HG03457 (cell line): ENCODE results near the gene C2orf92.

ENCODE experiments used
- ATAC-seq: cut with Tn5 transposase; IDR thresholded peaks from one replicate; pipeline ENCODE4 v1.9.1; 2021; ENCODE audit warnings: moderate number of reproducible peaks; ENCODE audit not compliant: unreplicated experiment

C2orf92 gene

DNA sequence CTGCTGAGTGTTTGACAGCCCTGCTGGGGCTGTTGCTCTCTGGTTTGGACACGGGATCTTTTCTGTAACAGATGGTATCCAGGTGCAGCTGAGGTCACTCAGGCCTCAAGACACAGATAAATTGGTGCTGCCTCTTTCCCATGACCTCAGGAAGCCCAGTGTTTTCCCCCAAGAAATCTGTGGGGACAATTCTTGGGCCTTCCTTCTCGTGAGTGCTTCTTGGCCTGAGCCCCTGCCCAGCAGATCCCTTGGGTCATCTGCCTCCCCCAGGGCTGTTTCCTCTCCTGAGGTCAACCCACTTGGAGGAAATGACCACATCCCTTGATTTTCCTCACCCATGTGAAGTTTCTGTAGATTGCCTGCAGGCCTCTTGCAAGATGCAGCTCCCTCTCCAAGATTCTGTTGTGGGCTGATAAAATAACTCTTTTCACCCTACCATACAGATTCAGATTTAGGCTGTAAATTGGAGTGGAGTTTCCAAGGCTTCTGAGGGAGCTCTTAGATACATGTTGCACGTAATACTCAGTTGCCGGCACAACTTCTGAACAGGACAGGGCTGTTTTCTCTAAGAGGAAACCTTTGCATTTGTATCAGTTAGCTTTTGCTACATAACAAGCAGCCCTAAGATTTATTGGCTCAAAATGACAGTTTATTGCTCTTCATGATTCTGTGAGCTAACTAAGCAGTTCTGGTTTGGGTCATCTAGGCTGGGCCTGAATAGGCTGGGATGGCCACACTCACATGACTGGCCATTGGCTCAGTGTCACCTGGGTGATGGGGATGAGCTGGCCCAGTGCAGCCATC lies 57.0 kb downstream of the C2orf92 start:
- no peak for ATAC-seq

DNA sequence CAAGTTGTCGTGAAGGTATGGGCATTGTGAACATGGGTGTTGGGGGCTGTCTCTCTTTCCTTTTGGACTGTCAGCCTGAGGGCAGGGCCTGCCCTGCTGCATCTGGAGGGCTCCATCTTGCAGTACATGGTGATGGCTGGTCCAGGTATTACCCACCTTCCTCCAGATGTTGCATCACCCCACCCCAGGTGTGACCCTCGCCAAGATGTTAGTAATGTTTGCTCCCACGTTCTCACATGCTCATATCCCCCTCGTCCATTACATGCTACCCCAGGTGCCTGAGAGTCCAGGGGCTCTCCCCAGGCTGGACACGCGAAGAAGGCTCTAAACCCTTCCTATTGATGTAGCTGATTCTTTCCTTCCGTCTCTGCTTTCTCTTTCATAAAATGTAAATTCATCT lies 57.8 kb downstream of the C2orf92 start:
- no peak for ATAC-seq

DNA sequence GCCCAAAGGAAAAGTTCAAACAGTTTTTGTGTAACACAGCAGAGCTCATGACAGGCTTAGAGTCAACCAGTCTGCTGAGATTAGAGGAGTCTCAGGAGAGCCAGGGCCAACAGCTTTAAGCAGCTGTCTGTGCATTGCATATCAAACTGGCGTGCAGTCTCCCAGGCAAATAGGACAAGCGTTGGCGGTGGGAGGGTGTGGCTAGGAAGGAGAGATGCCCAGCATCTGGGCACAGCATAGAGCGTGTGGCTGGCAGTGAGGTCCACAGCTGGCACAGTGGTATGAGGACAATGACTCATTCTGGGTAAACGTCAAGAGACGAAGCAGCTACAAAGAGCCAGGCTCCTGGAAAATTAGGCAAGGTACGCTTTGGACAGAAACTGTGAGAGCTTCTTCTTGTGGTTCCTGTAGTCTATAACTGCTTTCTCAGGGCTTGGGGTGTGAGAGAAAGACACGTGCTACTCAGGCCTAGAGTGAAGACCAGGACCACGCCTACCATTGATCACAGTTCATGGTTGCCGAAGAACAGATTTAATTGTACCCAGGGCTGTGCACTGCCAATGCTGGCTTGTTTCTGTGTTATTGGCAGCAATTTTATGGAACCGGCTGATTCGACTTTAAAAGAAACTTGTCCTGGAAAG lies 58.7 kb downstream of the C2orf92 start:
- ATAC-seq, result no peak

DNA sequence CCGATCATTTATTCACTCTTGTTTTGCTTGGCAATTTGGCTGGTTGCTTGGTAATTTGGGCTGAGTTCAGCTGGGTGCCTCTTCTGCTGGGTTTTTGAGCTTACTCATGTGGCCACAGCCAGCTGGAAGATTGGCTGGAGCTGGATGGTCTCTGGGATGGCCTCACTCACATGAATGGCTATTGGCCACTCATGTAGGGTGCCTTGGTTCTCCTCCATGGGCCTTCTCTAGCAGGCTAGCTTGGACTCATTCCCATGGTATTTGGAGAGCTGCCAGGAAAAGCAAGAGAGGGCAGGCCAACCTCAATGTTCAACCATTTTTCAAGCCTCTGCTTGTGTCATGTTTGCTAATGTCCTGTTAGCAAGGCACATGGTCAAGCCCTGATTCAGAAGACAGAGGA lies 60.7 kb downstream of the C2orf92 start:
- no peak for ATAC-seq

DNA sequence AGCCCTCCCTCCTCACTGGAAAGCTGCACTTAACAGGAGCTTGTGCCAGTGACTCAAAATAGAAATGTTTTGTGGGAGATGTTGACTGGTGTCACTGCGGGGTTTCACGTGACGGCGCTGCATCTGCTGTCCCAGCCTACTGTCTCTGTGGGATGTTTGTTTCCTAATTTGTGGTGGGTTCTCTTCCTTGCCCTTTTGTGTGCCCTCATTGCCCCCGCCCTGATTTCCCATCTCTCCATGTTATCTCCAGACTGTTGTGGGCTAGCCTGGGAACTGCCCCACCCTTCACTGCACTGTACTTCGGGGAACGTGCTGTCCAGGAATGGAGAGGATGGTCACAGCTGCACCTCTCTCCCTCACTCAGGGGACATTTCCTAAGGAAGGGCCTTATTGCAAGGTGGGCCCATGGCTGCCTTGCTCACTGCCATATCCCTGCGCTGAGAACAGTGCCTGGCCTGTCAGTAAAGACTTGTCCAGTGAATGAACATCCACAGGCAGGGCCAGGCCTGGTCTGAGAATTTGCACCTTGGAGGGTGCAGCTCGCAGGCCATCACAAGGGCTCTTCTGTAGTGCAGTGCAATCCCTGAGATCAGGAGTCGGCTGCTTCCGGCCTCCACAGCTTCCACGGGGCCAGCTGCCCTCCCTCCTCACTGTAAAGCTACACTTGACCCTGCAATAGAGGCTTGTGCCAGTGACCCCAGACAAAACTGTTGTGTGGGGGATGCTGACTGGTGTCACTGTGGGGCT lies 61.9 kb downstream of the C2orf92 start:
- no peak for ATAC-seq

DNA sequence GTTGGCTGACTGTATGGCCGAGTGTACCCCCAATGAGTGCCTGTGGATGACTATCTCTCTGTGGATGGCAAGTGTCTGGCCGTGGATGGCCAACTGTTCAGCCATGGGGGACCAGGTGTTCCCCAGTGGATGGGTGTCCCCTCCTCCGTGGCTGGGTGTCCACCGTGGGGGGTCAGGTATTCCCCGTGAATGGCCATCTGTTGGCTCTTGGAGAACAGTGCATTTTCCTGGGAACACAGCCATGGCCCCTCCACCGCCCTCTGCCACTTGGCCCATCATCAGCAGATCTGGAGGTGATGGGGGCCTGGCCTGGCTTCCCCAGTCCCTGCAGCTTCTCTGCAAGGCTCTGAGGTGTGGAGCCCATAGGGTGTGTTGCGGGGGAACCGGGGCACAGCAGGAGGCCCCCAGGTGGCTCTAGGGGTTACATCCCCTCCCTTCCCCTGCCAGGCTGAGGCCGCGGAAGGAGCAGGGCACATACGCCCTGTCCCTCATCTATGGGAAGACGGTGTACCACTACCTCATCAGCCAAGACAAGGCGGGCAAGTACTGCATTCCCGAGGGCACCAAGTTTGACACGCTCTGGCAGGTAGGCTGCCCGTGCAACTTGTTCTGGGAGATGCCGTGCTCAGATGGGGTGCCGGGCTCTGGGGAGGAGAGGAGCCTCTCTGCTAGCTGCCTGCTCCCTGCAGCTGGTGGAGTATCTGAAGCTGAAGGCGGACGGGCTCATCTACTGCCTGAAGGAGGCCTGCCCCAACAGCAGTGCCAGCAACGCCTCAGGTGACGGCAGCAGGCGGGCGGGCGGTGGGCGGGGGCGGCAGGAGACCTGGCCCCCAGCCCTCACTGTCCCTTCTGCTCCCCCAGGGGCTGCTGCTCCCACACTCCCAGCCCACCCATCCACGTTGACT lies 63.2 kb downstream of the C2orf92 start:
- no peak for ATAC-seq

DNA sequence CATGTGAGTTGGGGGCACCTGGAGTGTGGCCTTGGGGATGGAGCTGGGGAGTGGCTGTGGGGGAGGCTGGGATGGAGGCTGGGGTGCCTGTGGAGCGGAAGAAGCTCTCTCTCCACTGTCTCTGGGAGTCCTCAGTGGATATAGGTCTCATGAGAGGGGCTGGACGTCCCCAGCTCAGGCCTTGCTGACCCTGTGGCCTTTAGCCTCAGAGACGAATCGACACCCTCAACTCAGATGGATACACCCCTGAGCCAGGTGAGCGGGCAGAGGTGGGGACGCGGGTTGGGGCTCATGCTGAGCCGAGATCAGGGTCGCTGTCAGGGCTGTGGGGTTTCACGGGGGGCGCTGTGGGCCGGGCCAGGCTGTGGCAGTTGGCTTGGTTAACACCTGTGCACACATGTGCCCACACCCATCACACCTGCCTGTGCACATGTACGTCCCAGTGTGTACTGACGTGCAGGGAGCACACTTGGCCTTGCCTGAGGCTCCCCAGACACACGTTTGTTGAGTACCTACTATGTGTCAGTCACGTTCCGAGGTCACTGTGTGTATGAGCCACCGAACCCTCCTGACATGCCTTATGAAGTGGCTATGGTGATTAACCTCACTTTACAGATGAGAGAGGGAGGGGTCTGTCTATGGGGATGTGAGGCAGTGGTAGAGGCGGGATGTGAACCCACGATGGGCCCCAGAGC lies 64.0 kb downstream of the C2orf92 start:
- no peak for ATAC-seq

DNA sequence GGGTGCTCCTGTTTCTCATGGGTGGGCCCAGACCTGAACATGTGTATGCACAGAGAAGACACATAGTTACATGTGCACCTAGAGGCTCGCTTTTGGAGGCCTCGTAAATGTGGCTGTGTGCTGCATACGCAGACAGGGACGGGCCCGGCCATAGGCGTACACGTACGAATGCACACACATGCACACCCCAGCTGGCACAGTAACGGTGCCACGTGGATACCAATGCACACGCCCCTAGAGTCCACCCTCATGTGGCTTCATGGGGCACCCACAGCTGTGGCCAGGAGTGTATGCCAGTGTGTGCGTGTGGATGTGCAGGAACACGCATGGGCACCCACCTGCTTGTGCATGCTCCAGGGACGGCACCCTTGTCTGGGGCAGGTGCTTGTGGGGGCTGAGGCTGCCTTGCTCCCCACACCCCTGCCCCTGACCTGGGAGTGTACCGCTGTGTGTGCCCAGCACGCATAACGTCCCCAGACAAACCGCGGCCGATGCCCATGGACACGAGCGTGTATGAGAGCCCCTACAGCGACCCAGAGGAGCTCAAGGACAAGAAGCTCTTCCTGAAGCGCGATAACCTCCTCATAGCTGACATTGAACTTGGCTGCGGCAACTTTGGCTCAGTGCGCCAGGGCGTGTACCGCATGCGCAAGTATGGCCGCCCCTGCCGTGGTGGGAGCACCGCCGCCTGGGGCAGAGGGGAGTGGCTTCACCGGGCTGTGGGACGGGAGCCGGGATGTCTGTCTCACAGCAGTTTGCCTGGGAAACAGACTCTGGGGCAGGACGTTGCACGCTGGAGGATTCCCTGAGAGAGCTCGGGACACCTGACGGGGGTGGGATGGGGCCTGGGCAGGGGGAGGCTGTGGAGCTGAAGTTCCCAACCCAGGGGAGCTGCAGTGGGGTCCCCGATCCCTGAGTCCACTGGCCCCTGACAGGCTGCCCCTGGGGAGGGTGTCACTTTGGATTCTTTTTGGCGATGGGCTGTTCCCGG lies 64.8 kb downstream of the C2orf92 start:
- no peak for ATAC-seq

DNA sequence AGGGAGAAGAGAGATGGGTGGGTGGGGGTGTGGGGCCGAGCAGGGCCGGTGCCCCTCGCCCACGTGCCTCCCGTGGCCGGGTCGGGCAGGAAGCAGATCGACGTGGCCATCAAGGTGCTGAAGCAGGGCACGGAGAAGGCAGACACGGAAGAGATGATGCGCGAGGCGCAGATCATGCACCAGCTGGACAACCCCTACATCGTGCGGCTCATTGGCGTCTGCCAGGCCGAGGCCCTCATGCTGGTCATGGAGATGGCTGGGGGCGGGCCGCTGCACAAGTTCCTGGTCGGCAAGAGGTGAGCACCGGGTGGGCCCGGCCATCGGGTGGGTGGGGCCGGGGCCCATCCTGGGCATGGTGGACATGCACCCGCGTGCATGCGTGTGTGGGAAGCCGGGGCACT lies 65.6 kb downstream of the C2orf92 start:
- no peak for ATAC-seq

DNA sequence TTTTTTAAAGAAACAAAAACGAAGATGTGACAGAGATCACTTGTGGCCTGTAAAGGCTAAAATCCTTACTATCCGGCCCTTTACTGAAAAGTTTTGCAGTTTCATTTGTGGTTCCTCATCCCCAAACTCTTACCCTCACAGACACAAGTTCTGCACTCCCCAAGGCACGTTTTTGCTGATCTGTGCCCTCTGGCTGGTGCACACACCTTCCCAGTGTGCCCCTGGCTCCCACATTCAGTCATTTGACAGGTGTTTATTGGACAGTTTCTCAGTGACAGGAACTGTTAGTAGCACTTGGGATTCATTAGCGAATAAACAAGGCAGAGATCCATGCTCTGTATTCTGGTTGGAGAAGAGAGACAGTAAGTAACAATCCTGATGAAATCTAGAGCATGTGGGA lies 66.7 kb downstream of the C2orf92 start:
- no peak for ATAC-seq

DNA sequence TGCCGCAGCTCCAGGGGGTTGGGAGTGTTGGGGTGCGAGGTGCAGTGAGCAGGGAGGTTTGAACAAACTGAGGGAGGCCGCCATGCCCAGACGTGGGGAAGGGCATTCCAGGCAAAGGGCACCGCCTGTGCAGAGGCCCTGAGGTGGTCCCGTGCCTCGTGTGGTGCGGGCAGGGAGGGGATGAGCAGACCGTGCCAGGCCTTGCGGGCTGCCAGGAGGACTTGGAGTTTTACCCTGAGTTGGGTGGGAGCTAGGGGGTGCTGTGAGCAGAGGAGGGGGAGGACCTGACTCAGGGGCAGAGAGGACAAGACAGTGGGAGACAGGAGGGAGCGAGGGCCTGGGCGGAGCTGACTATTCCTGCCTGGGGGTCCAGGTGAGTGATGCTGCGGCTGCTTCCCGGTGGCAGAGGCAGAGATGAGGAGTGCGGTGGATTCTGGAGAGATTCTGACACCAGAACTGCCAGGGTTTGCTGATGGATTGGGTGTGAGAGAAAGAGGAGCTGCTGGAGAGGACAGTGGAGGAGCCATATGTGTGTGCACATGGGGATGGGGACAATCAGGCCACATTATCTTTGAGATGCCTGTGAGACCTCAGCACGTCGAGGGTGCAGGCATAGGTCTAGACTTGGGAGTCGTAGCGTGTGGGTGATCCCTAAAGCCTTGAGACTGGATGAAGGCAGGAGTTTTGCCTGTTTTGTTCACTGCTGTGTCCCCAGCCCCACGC lies 67.3 kb downstream of the C2orf92 start:
- ATAC-seq, result no peak

DNA sequence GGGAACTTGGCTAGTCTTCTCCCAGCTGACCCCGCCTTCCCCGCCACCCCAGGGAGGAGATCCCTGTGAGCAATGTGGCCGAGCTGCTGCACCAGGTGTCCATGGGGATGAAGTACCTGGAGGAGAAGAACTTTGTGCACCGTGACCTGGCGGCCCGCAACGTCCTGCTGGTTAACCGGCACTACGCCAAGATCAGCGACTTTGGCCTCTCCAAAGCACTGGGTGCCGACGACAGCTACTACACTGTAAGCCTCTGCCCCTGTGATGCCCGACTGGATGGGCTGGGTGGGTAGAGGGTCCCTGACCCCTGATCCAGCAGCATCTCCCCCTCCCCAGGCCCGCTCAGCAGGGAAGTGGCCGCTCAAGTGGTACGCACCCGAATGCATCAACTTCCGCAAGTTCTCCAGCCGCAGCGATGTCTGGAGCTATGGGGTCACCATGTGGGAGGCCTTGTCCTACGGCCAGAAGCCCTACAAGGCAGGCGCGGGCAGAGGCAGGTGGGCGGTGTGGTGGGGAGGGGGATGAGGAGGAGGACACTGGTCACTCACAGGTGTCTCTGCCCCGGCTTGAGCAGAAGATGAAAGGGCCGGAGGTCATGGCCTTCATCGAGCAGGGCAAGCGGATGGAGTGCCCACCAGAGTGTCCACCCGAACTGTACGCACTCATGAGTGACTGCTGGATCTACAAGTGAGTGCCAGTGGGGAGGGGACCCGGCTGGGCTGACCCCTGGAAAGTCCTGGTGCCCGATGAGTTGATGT lies 68.1 kb downstream of the C2orf92 start:
- ATAC-seq, result no peak

DNA sequence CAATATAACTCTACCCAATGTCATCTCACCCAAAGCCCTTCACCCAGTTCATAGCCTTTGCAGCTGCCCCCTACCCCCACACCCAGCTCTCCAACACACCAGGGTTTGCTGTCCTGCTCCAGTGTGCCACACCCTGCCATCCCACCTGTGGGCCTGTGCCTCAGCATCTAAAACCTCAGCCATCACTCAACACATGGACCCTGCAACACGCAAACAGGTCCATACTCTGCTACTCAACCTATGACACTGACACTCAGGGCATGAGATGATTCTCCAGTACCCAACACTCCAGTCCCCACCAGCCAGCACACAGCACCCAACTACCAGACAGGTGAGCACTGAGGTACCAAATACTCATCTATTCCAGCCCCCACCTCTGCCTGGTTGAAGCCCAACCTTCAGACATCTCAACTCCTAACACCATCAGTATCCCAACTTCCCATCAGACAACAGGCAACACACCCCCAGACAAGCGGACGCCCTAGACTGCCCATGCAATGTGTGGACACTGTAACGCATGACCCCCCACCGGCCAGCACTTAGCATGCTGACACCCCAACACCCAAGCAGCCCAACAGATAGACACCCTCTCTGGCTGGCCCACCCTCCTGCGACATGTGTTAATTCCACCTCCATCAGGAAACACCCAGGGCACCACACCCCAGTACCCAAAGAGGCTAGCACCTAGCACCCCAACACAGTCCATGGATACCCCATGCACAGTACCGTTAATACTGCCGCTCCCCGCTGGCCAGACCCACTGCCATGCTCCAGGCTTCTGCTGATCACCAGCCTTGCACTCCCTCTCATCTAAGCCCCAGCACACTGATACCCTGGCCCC lies 68.9 kb downstream of the C2orf92 start:
- no peak for ATAC-seq

DNA sequence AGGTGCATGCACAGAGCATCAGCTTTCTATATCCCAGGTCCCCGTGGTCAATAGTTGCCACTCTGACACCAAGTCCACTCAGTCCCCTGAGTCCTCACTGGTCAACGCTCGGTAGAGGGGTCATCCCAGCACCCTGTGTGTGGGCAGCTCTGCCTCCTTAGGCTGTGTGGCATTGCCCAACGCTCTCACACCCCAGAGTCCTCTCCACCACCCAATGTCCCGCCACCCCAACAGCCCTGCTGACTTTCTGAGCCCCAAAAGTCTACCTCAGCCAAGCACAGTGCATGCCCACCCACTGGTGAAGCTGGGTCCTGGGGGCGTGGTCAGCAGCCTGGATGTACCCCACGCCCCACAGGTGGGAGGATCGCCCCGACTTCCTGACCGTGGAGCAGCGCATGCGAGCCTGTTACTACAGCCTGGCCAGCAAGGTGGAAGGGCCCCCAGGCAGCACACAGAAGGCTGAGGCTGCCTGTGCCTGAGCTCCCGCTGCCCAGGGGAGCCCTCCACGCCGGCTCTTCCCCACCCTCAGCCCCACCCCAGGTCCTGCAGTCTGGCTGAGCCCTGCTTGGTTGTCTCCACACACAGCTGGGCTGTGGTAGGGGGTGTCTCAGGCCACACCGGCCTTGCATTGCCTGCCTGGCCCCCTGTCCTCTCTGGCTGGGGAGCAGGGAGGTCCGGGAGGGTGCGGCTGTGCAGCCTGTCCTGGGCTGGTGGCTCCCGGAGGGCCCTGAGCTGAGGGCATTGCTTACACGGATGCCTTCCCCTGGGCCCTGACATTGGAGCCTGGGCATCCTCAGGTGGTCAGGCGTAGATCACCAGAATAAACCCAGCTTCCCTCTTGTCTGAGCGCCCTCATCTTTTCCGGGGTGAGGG lies 69.7 kb downstream of the C2orf92 start:
- no peak for ATAC-seq

DNA sequence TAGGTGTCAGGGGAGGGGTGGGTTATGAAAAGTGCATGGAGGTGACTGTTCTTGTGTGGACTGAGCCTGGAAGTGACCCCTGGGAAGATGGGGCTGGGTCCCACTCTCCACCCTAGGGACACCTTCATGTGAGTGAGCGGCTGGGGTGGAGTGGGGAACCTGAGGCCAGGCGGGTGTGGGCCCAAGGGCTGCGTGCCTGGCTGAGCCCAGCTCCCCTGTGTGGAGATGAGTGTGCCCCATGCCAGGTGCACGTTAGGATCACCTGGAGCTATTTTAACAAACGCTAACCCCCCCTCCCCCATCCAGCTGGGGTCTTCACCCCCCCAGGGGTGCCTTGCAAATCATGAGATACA lies 70.4 kb downstream of the C2orf92 start:
- ATAC-seq, result no peak

DNA sequence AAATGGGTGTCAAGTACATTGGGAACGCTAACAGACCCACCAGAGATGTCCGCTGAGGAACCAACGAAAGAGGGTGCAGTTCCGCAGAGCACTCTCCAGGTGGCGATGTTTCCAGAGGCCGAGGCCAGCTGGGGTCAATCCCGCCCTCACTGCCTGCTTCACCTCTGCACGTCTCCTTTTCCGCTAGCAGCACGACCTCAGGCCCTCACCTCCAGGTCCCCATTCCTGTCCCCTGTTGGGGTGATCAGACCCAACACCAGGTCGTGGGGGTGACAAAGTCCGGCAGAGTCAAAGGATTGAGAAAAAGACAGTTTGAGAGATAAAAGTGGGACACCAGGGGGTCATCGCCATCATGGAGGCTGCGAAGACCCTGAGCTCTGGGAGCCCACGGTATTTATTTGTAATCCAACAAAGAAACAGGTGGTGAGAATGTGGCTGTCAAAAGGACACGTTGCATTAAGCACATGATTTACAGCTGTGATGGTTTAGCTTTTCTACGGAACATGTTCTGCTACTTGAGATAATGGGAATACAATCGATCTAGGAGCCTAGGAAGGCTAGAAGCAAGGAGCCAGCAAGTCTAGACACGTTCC lies 71.2 kb downstream of the C2orf92 start:
- ATAC-seq, result no peak
